Lower leg skin (tissue), 4 donors: Measurements from ENCODE around the gene NRF1. TPM values are rescaled to one million over a fixed set of nuclear protein-coding genes. Genes with fewer than 3 reads are reported as not detected.

Experiments used
- DNase-seq, 2 donors: peaks; one replicate each; pipeline ENCODE4 v3.0.0-alpha.2; 2019; ENCODE audit warnings: low spot score in 2 of 2
- H3K4me3 ChIP-seq: fragments of 200-600 bp; sonication (generic); 2 replicates; pipeline ENCODE4 v1.5.1; 2017; ENCODE audit warnings: mild to moderate bottlenecking, low read depth; ENCODE audit not compliant: poor library complexity, severe bottlenecking
- CTCF ChIP-seq, 3 donors: fragments of 450-650 bp; IDR thresholded peaks; one replicate each; pipeline ENCODE4 v1.5.1; 2016; ENCODE audit warnings: antibody characterized with exemption in 3 of 3, mild to moderate bottlenecking in 3 of 3, moderate library complexity in 2 of 3
- POLR2A ChIP-seq, 2 donors: fragments of 450-650 bp; IDR thresholded peaks; one replicate each; pipeline ENCODE4 v1.6.1; 2016 to 2017; ENCODE audit warnings: antibody characterized with exemption in 2 of 2, mild to moderate bottlenecking in 1 of 2, moderate library complexity in 1 of 2
- WGBS, 2 donors: methylation state at CpG; one replicate each; pipeline ENCODE4 v1.1.5; 2018; 5-methylcytosine and 5-hydroxymethylcytosine counted together
- intact Hi-C: fragments of 100-400 bp; cut with DNase I; formaldehyde crosslinking; loops from one replicate; pipeline ENCODE4 v1.15.0; 2023; ENCODE audit warnings: low total_unique reads
- total RNA-seq, 4 donors: library from RNA; depleted of rRNA; stranded (reverse); fragments of >200 nt; gene quantifications; one replicate each; pipeline ENCODE4 v1.1.0, GENCODE V29; 2016

Gene NRF1
- total RNA-seq, 4 donors from 2014 or later = 16.4 to 22.6 (median 18.9) TPM

GRCh38 chr7:129714514-129715063, 103.1 kb downstream of the NRF1 start:
- intact Hi-C loops = no loop called here
- WGBS, 2 donors = 65 to 83% methylated on average over 1 of the region's 1 CpG
- no peak overlapping the region for H3K4me3 ChIP-seq
- TF ChIP-seq POLR2A (IDR thresholded peaks at IDR 0.05) = no peak
- TF ChIP-seq CTCF (IDR thresholded peaks at IDR 0.05) = no peak
- DNase-seq = no peak

GRCh38 chr7:129719980-129720732, 108.6 kb downstream of the NRF1 start:
- intact Hi-C loops = no loop called here
- 90 to 97% methylated on average over 6 of the region's 6 CpGs for WGBS, 2 donors
- TF ChIP-seq CTCF (IDR thresholded peaks at IDR 0.05) (no peak), POLR2A (IDR thresholded peaks at IDR 0.05) (no peak)
- no peak for DNase-seq
- no peak overlapping the region for H3K4me3 ChIP-seq

- TF ChIP-seq CTCF (IDR thresholded peaks at IDR 0.05) (no peak), POLR2A (IDR thresholded peaks at IDR 0.05) (no peak)
- no peak overlapping the region for H3K4me3 ChIP-seq
- WGBS, 2 donors = 82 to 88% methylated on average over 1 of the region's 1 CpG
- no peak for DNase-seq
- intact Hi-C loops = loop anchor here (1.0 kb wide), 1 partner anchor 22 kb away; no protein-coding TSS in a partner anchor
These were observed 109.5 kb downstream of the NRF1 start for GRCh38 chr7:129721068-129721467.

- 96 to 100% methylated on average over 1 of the region's 1 CpG for WGBS, 2 donors
- intact Hi-C loops = no loop called here
These were observed 112.2 kb downstream of the NRF1 start for GRCh38 chr7:129723679-129724078.

GRCh38 chr7:129724796-129725195, 113.3 kb downstream of the NRF1 start:
- no peak for TF ChIP-seq CTCF (IDR thresholded peaks at IDR 0.05)
- no peak for TF ChIP-seq POLR2A (IDR thresholded peaks at IDR 0.05)
- 96 to 97% methylated on average over 3 of the region's 3 CpGs for WGBS, 2 donors
- DNase-seq = no peak
- intact Hi-C loops = no loop called here
- H3K4me3 ChIP-seq = no peak overlapping the region

More at GRCh38 chr7:129723679-129724078, 112.2 kb downstream of the NRF1 start:
- no peak for DNase-seq
- no peak overlapping the region for H3K4me3 ChIP-seq
- no peak for TF ChIP-seq CTCF (IDR thresholded peaks at IDR 0.05)
- TF ChIP-seq POLR2A (IDR thresholded peaks at IDR 0.05) = no peak
